ENCODE results near the gene ATRN.

The ATRN gene

DNA sequence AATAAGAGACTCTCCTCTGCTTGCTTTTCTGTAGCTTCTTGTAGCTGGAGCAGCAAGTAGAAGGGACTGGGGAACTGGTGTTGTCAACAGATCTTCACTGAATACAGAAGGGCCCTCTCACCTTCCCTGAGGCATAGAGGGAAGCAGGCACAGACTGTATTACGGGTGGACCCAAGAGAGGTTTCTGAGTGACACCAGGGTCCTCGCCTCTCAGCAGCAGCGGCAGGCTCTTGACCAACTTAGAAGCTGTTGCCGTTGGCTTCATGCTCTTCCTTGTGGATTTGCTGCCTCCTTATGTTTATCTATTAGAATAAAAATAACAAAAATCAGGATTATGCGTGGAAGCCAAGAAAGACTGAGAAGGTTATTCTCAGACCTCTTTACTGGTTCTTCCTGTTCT, 160.7 kb downstream of the ATRN start:
- DNase-seq: no peak

DNA sequence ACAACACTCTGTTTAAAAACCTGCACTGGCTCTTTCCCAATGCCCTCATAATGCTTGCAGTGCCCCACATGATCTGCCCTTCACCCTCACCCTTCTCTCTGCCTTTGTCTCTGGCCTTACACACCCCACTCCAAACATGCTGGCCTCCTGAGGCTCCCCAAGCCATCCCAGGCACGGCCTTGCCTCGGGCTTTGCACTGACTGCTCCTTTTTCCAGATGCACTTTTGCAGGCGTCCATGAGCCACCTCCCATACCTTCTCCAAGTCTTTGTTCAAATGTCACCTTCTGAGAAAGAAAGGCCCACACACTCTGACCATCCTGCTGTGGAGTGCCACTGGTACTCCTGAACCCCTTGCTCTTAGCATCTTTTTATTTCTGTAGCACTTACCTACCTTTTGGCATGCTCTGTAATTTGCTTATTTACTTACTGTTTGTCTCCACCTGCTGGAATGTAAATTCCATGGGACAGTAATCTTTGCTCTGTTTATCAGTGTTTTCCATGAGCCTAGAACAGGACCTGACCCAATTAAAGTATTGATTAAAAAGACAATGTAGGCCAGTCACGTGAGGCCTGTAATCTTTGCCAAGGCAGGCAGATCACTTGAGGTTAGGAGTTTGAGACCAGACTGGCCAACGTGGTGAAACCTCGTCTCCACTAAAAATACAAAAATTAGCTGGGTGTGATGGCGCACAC, 161.6 kb downstream of the ATRN start:
- DNase-seq: no peak

GRCh38 chr20:3633913-3634478, 163.2 kb downstream of the ATRN start:
- DNase-seq: no peak

DNA sequence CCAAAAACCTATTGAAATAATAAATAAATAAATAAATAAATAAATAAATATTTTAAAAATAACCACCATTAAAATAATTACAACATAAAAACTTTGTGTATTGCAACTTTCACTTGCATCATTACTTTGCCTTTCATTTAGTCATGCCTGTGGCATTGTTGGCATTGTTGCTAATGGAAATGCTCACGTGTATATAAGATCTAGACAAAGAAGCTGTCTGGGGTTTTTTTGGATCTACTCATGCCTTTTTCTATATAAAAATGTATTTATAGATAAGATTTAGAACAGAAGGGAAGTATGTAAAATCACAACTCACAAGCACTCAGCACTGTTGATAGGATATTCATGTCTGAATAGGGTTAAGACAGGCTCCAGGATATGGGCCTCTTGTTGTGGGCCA, 164.5 kb downstream of the ATRN start:
- DNase-seq: no peak

GRCh38 chr20:3640259-3640658, 169.4 kb downstream of the ATRN start:
- no peak for DNase-seq

DNA sequence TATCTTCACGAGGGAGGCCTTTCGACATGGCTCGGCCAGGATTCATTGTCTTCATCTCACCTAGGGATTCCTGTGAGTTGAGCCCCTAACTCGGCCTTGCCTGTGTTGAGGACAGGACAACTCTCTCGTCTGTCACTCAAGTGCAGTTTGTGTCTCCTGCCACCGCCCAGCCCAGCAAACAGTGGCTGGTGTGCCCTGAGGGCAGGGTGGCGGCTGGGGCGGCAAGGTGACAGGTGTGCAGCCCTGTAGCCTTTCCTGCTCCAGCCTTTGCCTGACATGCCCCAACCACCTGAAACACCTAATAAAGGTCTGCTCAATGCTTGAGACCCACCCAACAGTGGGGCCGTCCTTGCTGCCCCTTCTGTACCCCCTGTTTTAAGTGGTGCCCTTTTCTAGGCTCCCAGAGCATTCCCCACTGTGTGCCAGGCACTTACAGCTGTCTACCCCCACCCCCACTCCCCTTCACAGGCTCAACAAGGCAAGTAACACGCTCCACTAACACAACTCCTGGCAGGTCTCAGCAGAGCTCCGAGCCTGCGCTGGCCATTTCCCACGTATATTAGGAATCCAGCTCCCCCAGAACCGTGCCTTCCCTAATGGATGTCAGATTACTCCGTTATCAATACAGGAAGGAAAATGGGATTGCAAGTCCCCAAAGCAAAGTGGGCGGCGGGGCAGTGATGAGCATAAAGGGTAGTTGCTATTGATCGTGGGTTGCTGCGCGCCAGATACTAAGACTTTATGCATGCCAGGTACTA, 174.7 kb downstream of the ATRN start:
- no peak for DNase-seq

- no peak for DNase-seq
Measured at GRCh38 chr20:3646067-3646440, 175.2 kb downstream of the ATRN start.

GRCh38 chr20:3646651-3647050, 175.8 kb downstream of the ATRN start:
- DNase-seq: no peak

- DNase-seq: no peak
Measured at GRCh38 chr20:3647473-3647872, 176.7 kb downstream of the ATRN start.

- DNase-seq: no peak
Measured at GRCh38 chr20:3648951-3649350, 178.1 kb downstream of the ATRN start.

DNA sequence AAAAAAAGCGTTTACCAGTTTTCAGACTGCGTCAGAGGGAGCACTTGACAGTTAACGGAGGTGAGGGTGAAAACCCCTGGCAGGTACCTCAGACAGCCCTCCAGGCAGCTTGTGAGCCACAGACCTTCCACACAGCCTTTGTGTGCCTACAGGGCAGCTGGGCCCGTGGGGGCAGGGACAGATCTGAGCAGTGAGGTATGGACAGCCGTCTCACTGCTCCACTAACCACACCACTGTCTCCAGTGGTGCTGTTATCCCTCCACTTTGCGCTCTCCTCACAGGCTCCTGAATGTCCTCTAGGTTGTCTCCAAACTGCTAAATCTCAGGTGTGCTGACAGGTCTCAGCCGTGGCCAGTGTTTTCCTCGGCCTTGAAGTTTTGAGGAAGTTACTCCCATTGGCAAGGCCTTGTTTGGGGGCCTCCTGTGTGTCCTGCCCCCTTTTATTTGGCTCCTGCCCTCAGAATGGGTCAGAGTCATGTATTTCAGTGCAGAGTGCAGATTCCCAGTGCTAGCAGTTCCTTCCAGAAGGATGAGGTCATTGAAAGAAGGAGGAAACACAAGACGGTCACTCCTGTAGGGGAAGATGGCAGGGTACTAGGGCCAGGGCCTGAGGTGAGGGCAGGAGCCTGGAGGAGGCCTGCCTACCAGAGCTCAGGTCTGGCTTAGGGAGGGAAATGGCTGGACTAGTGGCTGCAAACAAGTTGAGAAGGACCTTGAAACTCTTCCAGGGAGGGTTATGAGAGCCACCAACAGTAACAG, 180.6 kb downstream of the ATRN start:
- DNase-seq: no peak

GRCh38 chr20:3652221-3652620, 181.4 kb downstream of the ATRN start:
- no peak for DNase-seq

- no peak for DNase-seq
Measured at GRCh38 chr20:3652676-3653596, 182.1 kb downstream of the ATRN start.

GRCh38 chr20:3653921-3654320, 183.1 kb downstream of the ATRN start:
- DNase-seq: no peak

DNA sequence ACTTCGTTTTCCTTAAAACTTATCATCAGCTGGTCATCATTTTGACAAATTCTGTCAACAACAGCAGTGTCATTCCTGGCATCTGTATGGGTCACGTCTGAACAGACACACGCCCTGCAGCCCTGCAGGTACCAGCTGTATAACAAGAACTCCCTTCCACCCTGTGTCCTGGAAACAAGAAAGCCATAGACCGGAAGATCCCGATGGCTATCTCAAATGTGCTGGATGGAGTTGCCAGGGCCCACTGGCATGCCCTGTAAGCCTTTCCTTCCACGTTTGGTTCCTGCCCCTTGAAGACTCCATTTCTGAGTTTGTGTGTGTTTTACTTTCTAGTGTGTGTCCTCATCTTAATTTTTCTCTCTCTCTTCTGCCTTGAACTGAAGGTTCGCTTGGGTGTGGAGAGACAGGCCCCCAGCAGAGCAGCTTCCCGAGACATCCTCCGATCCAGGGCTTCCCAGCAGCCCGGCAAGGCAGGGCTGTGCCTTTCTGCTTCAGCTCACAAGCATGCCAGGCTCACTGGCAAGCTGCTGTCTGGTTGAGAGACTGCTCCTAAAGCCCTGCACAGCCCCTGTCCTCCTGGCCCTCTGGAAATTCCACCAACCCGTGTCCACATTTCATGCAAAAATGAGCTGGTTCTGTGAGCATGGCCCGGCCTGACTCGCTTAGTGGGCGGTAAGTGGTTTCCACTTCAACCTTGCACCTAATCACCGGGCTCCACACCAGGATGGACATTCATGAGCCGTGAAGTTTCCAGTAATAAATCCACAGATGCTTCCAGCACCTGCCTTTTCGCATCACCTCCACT, 183.7 kb downstream of the ATRN start:
- no peak for DNase-seq

DNA sequence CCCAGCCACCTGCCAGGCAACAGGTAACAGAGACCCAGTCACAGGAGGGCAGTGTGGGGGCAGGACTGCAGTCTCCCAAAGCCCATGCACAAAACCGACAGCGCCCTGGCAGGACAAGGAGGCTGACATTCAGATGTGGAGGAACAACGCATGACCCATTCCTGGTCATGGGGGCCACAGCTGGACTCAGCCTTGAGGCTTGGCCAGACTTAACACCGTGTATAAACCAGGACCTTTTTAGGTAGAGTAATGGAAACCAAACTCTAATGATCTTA, 184.2 kb downstream of the ATRN start:
- DNase-seq: no peak

- DNase-seq: no peak
Measured at GRCh38 chr20:3658019-3658715, 187.3 kb downstream of the ATRN start.

DNA sequence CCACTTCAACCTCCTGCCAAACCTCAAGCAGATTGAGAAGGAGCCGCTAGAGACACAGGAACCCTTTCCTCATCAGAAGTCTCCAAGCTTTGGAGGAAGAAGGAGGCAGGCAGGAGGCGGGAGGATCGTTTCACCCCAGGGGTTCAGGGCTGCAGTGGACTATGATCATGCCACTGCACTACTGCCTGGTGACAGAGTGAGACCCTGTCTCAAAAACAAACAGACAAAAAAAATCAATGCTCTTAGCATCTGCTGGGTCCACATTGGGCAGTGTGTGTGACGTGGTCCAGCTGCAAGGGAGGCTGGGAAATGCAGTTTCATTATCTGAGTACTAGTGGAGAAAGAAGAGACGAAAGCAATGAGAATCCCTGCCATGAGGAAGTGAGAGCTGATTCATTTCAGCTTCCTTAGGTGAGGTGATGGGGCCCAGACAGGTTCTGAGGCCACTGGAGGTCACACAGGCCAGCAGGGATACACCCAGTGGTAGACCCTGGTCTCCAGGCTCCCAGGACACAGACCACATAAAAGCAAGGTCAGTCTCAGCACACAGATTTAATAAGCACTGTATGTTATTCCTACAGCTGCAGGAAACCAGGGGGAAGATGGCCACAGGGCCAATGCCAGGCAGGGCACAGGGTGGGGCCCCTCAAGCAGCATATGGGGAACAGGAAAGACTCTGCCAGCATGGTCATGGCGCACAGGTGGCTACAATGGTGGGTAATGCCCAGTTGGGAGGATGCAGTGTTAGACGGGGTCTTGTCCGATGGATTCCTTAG, 188.1 kb downstream of the ATRN start:
- DNase-seq: no peak

GRCh38 chr20:3659492-3660261, 188.9 kb downstream of the ATRN start:
- no peak for DNase-seq
